ENCODE measurements around the gene STRAP.
"Not testable (repeated sequence)": the region's sequence is repeated elsewhere in the genome, so short reads cannot be mapped to it uniquely, and the experiment has no call there.

DNA sequence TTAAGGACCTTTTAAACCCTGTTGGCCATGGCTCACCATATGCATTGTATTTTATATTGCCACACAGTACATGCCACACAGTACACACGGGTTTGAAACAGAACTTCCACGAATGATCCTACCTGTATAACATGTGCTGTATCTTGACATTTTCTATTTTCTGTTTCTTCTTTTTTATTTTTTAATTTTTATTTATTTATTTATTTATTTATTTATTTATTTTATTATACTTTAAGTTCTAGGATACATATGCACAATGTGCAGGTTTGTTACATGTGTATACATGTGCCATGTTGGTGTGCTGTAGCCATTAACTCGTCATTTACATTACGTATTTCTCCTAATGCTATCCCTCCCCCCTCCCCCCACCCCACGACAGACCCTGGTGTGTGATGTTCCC is 61.3 kb downstream of the STRAP start:
- TF ChIP-seq, protein P1, sequence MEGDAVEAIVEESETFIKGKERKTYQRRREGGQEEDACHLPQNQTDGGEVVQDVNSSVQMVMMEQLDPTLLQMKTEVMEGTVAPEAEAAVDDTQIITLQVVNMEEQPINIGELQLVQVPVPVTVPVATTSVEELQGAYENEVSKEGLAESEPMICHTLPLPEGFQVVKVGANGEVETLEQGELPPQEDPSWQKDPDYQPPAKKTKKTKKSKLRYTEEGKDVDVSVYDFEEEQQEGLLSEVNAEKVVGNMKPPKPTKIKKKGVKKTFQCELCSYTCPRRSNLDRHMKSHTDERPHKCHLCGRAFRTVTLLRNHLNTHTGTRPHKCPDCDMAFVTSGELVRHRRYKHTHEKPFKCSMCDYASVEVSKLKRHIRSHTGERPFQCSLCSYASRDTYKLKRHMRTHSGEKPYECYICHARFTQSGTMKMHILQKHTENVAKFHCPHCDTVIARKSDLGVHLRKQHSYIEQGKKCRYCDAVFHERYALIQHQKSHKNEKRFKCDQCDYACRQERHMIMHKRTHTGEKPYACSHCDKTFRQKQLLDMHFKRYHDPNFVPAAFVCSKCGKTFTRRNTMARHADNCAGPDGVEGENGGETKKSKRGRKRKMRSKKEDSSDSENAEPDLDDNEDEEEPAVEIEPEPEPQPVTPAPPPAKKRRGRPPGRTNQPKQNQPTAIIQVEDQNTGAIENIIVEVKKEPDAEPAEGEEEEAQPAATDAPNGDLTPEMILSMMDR (IDR thresholded peaks at IDR 0.05; ENCODE audit: low read length), result not testable (repeated sequence)
- not testable (repeated sequence) for TF ChIP-seq EZH2phosphoT487 (IDR thresholded peaks at IDR 0.05; ENCODE audit: low read length); EZH2 (optimal IDR thresholded peaks at IDR 0.05; ENCODE audit: low read depth, low read length)
